K562 (cell line): ENCODE results near the gene SLC6A6. TPM values are rescaled to one million over a fixed set of nuclear protein-coding genes. Genes with fewer than 3 reads are reported as not detected.

Experiments
- CC2D1A ChIP-seq: fragments of 450-650 bp; IDR thresholded peaks from 2 replicates; pipeline ENCODE4 v1.6.1; 2017; ENCODE audit warnings: mild to moderate bottlenecking
- CXXC5 ChIP-seq: fragments of 250-450 bp; sonication (Bioruptor Pico); IDR thresholded peaks from 2 replicates; pipeline ENCODE4 v1.8.0; 2022; ENCODE audit warnings: inconsistent platforms, mild to moderate bottlenecking, moderate library complexity
- HNRNPL ChIP-seq: fragments of 200-400 bp; formaldehyde crosslinking; IDR thresholded peaks from 2 replicates; pipeline ENCODE4 v1.6.1; 2017; ENCODE audit warnings: low read depth, mild to moderate bottlenecking, low read length
- MBD1 ChIP-seq: fragments of 250-450 bp; sonication (Bioruptor Pico); IDR thresholded peaks from 2 replicates; pipeline ENCODE4 v1.8.0; 2022; ENCODE audit warnings: inconsistent platforms
- MCM2 ChIP-seq: fragments of 450-650 bp; IDR thresholded peaks from 2 replicates; pipeline ENCODE4 v1.6.1; 2017; ENCODE audit warnings: low read depth, mild to moderate bottlenecking
- POLR2B ChIP-seq: fragments of 450-650 bp; IDR thresholded peaks from 2 replicates; pipeline ENCODE4 v1.6.1; 2018; ENCODE audit warnings: low read depth; ENCODE audit not compliant: partially characterized antibody
- POLR2G ChIP-seq: fragments of 200-400 bp; formaldehyde crosslinking; IDR thresholded peaks from 2 replicates; pipeline ENCODE4 v1.6.1; 2017; ENCODE audit warnings: low read depth, mild to moderate bottlenecking, antibody characterized with exemption, low read length, moderate library complexity
- ZC3H4 ChIP-seq: sonication (generic); formaldehyde crosslinking; IDR thresholded peaks from 2 replicates; pipeline ENCODE4 v1.9.0; 2021; ENCODE audit warnings: missing genetic modification reagents, borderline replicate concordance
- ZNF79 ChIP-seq: fragments of 250-450 bp; sonication (Bioruptor Pico); IDR thresholded peaks from 2 replicates; pipeline ENCODE4 v1.4.0; 2020; ENCODE audit warnings: low read depth, mild to moderate bottlenecking, moderate library complexity
- polyA plus RNA-seq, 8 experiments: library from polyadenylated mRNA; depleted of rRNA in 4 of 8; stranded (reverse) in 5 of 8; unstranded in 3 of 8; fragments of >200 nt; fragmentation: Nextera tagmentation in 2 of 8; fragmentation: Illumina TruSeq in 1 of 8; extraction: Ambion mirVana in 2 of 8; extraction: Trizol in 1 of 8; gene quantifications; 2 replicates each; pipeline versions ENCODE4 v1.2.1 to v1.2.3, GENCODE V29; 2011 to 2014; ENCODE audit warnings: inconsistent platforms in 1 of 8, missing spikeins in 1 of 8
- total RNA-seq, 7 experiments: library from RNA; depleted of rRNA in 6 of 7; stranded (reverse); fragments of >200 nt in 6 of 7; fragmentation: Illumina TruSeq in 2 of 7; extraction: Trizol in 2 of 7; gene quantifications; 2 replicates each; pipeline versions ENCODE4 v1.2.1 to v1.2.3, GENCODE V29; 2011 to 2021; ENCODE audit warnings: low replicate concordance in 1 of 7
- TF ChIP-seq, protein P1 (sequence below): fragments of 250-450 bp; sonication (Bioruptor Pico); IDR thresholded peaks from 2 replicates; pipeline ENCODE4 v1.4.0; 2020; ENCODE audit warnings: mild to moderate bottlenecking
- TF ChIP-seq, protein P2 (sequence below), 2 experiments: fragments of 450-650 bp; IDR thresholded peaks; 2 replicates each; pipeline ENCODE4 v1.6.1; 2016

The SLC6A6 gene
- total and polyA plus RNA-seq, 9 of the 15 experiments (the other 6 are each of a cell fraction or from before 2014, with no cell fraction given), result 12.3 to 203 (median 93.2) TPM

- TF ChIP-seq, protein P1, sequence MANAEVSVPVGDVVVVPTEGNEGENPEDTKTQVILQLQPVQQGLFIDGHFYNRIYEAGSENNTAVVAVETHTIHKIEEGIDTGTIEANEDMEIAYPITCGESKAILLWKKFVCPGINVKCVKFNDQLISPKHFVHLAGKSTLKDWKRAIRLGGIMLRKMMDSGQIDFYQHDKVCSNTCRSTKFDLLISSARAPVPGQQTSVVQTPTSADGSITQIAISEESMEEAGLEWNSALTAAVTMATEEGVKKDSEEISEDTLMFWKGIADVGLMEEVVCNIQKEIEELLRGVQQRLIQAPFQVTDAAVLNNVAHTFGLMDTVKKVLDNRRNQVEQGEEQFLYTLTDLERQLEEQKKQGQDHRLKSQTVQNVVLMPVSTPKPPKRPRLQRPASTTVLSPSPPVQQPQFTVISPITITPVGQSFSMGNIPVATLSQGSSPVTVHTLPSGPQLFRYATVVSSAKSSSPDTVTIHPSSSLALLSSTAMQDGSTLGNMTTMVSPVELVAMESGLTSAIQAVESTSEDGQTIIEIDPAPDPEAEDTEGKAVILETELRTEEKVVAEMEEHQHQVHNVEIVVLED, result no peak
- TF ChIP-seq CXXC5, result no peak
- TF ChIP-seq, protein P2, sequence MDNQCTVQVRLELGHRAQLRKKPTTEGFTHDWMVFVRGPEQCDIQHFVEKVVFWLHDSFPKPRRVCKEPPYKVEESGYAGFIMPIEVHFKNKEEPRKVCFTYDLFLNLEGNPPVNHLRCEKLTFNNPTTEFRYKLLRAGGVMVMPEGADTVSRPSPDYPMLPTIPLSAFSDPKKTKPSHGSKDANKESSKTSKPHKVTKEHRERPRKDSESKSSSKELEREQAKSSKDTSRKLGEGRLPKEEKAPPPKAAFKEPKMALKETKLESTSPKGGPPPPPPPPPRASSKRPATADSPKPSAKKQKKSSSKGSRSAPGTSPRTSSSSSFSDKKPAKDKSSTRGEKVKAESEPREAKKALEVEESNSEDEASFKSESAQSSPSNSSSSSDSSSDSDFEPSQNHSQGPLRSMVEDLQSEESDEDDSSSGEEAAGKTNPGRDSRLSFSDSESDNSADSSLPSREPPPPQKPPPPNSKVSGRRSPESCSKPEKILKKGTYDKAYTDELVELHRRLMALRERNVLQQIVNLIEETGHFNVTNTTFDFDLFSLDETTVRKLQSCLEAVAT (IDR thresholded peaks at IDR 0.05), result no peak
- no peak for TF ChIP-seq MBD1
- peak; percentile 36 for TF ChIP-seq POLR2G
- TF ChIP-seq MCM2, result no peak
- TF ChIP-seq POLR2B, result peak; percentile 17
- no peak for TF ChIP-seq ZC3H4 (CRISPR knock-in tag)
- TF ChIP-seq CC2D1A, result no peak
- no peak for TF ChIP-seq HNRNPL
- no peak for TF ChIP-seq ZNF79 (CRISPR knock-in tag)
These were observed 74.3 kb downstream of the SLC6A6 start (continued) for GRCh38 chr3:14476583-14477265.
